ENCODE data around the gene PBX1. TPM values are rescaled to one million over a fixed set of nuclear protein-coding genes. Genes with fewer than 3 reads are reported as not detected.

PBX1 gene
- total RNA-seq, 1 donor from 2014 or later, result 719 TPM

- H3K36me3 Mint-ChIP-seq, result peaks cover 9% of the 10 kb centered on the region
- DNase-seq (ENCODE audit: low spot score in 2 of 2, unreplicated experiment in 2 of 2), result no peak
- H3K4me3 Mint-ChIP-seq, result no peak overlapping the region
- H3K9me3 Mint-ChIP-seq, result no peaks in the 10 kb centered on the region
- peaks cover 73% of the 10 kb centered on the region for H3K4me1 Mint-ChIP-seq
- peak overlapping the region; percentile 79 for H3K27ac Mint-ChIP-seq
- TF ChIP-seq CTCF (IDR thresholded peaks at IDR 0.05; ENCODE audit: unreplicated experiment), result no peak
- no peaks in the 10 kb centered on the region for H3K27me3 Mint-ChIP-seq (ENCODE audit: low read depth)
Measured at GRCh38 chr1:164735315-164736052, 176.5 kb downstream of the PBX1 start.

- no peak for DNase-seq (ENCODE audit: low spot score in 2 of 2, unreplicated experiment in 2 of 2)
- Mint-ChIP-seq H3K27ac (peak overlapping the region; percentile 79), H3K4me1 (peaks cover 69% of the 10 kb centered on the region), H3K36me3 (peaks cover 7% of the 10 kb centered on the region), H3K4me3 (no peak overlapping the region), H3K9me3 (no peaks in the 10 kb centered on the region), H3K27me3 (ENCODE audit: low read depth) (no peaks in the 10 kb centered on the region)
- TF ChIP-seq CTCF (IDR thresholded peaks at IDR 0.05; ENCODE audit: unreplicated experiment), result no peak
Measured at GRCh38 chr1:164736137-164736536, 177.2 kb downstream of the PBX1 start.

GRCh38 chr1:164739189-164739588 lies 180.2 kb downstream of the PBX1 start:
- Mint-ChIP-seq H3K4me1 (peaks cover 61% of the 10 kb centered on the region), H3K27me3 (ENCODE audit: low read depth) (no peaks in the 10 kb centered on the region), H3K36me3 (peaks cover 2% of the 10 kb centered on the region), H3K9me3 (no peaks in the 10 kb centered on the region), H3K4me3 (no peak overlapping the region), H3K27ac (peak overlapping the region; percentile 75)
- no peak for DNase-seq (ENCODE audit: low spot score in 2 of 2, unreplicated experiment in 2 of 2)
- no peak for TF ChIP-seq CTCF (IDR thresholded peaks at IDR 0.05; ENCODE audit: unreplicated experiment)

GRCh38 chr1:164740000-164740526 lies 181.1 kb downstream of the PBX1 start:
- Mint-ChIP-seq H3K9me3 (no peaks in the 10 kb centered on the region), H3K27me3 (ENCODE audit: low read depth) (no peaks in the 10 kb centered on the region), H3K36me3 (peaks cover 2% of the 10 kb centered on the region), H3K4me3 (no peak overlapping the region), H3K4me1 (peaks cover 59% of the 10 kb centered on the region), H3K27ac (peak overlapping the region; percentile 60)
- TF ChIP-seq CTCF (IDR thresholded peaks at IDR 0.05; ENCODE audit: unreplicated experiment), result no peak
- no peak for DNase-seq (ENCODE audit: low spot score in 2 of 2, unreplicated experiment in 2 of 2)

GRCh38 chr1:164742745-164743144 lies 183.8 kb downstream of the PBX1 start:
- TF ChIP-seq CTCF (IDR thresholded peaks at IDR 0.05; ENCODE audit: unreplicated experiment), result no peak
- H3K36me3 Mint-ChIP-seq, result peaks cover 2% of the 10 kb centered on the region
- no peaks in the 10 kb centered on the region for H3K9me3 Mint-ChIP-seq
- H3K4me3 Mint-ChIP-seq, result no peak overlapping the region
- no peaks in the 10 kb centered on the region for H3K27me3 Mint-ChIP-seq (ENCODE audit: low read depth)
- DNase-seq (ENCODE audit: low spot score in 2 of 2, unreplicated experiment in 2 of 2), result no peak
- H3K4me1 Mint-ChIP-seq, result peaks cover 57% of the 10 kb centered on the region
- H3K27ac Mint-ChIP-seq, result peak overlapping the region; percentile 59
